A673 (cell line): Measurements from ENCODE around the gene GPA33. TPM values are rescaled to one million over a fixed set of nuclear protein-coding genes. Genes with fewer than 3 reads are reported as not detected.

Experiments
- BruUV-seq: library from RNA; stranded (reverse); fragments of 400-500 nt; replicated peaks from 2 replicates; lab custom pipeline; 2021; lab: Mats Ljungman, UMichigan
- CTCF ChIA-PET: fragments of 300-600 bp; sonication (Branson Sonifier 250); formaldehyde crosslinking; loops from one replicate; lab custom pipeline; 2022; ENCODE audit warnings: antibody characterized with exemption; lab: Charles Lee
- POLR2A ChIA-PET: fragments of 300-600 bp; sonication (Branson Sonifier 250); formaldehyde crosslinking; loops from one replicate; lab custom pipeline; 2022; ENCODE audit warnings: antibody characterized with exemption; ENCODE audit not compliant: low non-redundant PET; lab: Charles Lee
- DNase-seq: peaks from one replicate; pipeline ENCODE4 v3.0.0-alpha.2; 2015; ENCODE audit warnings: low spot score
- H3K27ac ChIP-seq: fragments of 200-600 bp; sonication (generic); 2 replicates; pipeline ENCODE4 v1.5.1; 2016; ENCODE audit warnings: mixed run types, low read depth, mild to moderate bottlenecking, mixed read lengths, antibody characterized with exemption, low read length; ENCODE audit not compliant: poor library complexity, severe bottlenecking
- H3K27me3 ChIP-seq: fragments of 200-600 bp; sonication (generic); replicated peaks from 2 replicates; pipeline ENCODE4 v1.6.1; 2017; ENCODE audit warnings: mixed run types, low read depth, mild to moderate bottlenecking, mixed read lengths, antibody characterized with exemption, low read length; ENCODE audit not compliant: insufficient read depth, poor library complexity
- H3K36me3 ChIP-seq: fragments of 200-600 bp; sonication (generic); 2 replicates; pipeline ENCODE4 v1.6.1; 2016; ENCODE audit warnings: mixed run types, mild to moderate bottlenecking, mixed read lengths, antibody characterized with exemption, low read length; ENCODE audit not compliant: insufficient read depth, poor library complexity, severe bottlenecking
- H3K4me1 ChIP-seq: fragments of 200-600 bp; sonication (generic); 2 replicates; pipeline ENCODE4 v1.6.1; 2017; ENCODE audit warnings: mixed run types, mild to moderate bottlenecking, mixed read lengths, antibody characterized with exemption, low read length; ENCODE audit not compliant: insufficient read depth, poor library complexity, severe bottlenecking
- H3K4me3 ChIP-seq: fragments of 200-600 bp; sonication (generic); 2 replicates; pipeline ENCODE4 v1.5.1; 2016; ENCODE audit warnings: low read depth, mixed run types, mild to moderate bottlenecking, mixed read lengths, low read length; ENCODE audit not compliant: poor library complexity, severe bottlenecking
- H3K9me3 ChIP-seq: fragments of 200-600 bp; sonication (generic); 2 replicates; pipeline ENCODE4 v1.6.1; 2016; ENCODE audit warnings: mixed run types, low read depth, mild to moderate bottlenecking, mixed read lengths, antibody characterized with exemption, low read length; ENCODE audit not compliant: poor library complexity, severe bottlenecking
- CTCF ChIP-seq: fragments of 300-800, 200-600 bp; sonication (generic); conservative IDR thresholded peaks from 2 replicates; pipeline ENCODE4 v1.5.1; 2017; ENCODE audit warnings: low read depth, mild to moderate bottlenecking, antibody characterized with exemption, low read length, moderate library complexity, mixed read lengths
- EZH2 ChIP-seq: fragments of 200-600 bp; sonication (generic); IDR thresholded peaks from 2 replicates; pipeline ENCODE4 v1.6.1; 2017; ENCODE audit warnings: borderline replicate concordance, low read depth, mild to moderate bottlenecking, mixed read lengths, antibody characterized with exemption, low read length; ENCODE audit not compliant: poor library complexity, severe bottlenecking
- intact Hi-C: fragments of 100-400 bp; cut with micrococcal nuclease; formaldehyde crosslinking; loops from one replicate; pipeline ENCODE4 v1.10.0; 2022; ENCODE audit not compliant: unreplicated experiment
- total RNA-seq: library from RNA; stranded (reverse); gene quantifications from 2 replicates; pipeline ENCODE4 v1.2.3, GENCODE V29; 2021

Gene GPA33
- total RNA-seq, 1 experiment from 2014 or later = not detected

GRCh38 chr1:167071286-167071685 lies 18.9 kb downstream of the GPA33 start:
- POLR2A ChIA-PET = no interaction called here
- H3K27ac ChIP-seq = no peak overlapping the region
- intact Hi-C loops = no loop called here
- BruUV-seq = no TSS peak
- CTCF ChIA-PET = no interaction called here
- TF ChIP-seq EZH2 (no peak), CTCF (no peak)
- H3K9me3 ChIP-seq = no peaks in the 10 kb centered on the region
- H3K4me3 ChIP-seq = no peak overlapping the region
- H3K4me1 ChIP-seq = no peaks in the 10 kb centered on the region
- no peak for DNase-seq
- no peaks in the 10 kb centered on the region for H3K27me3 ChIP-seq
- H3K36me3 ChIP-seq = no peaks in the 10 kb centered on the region

- no TSS peak for BruUV-seq
- TF ChIP-seq EZH2 = no peak
- no peak for TF ChIP-seq CTCF
- intact Hi-C loops = loop anchor here (10.0 kb wide), 1 partner anchor 616 kb away; no protein-coding TSS in a partner anchor
- ChIA-PET POLR2A (no interaction called here), CTCF (interaction anchor here (1.0 to 1.1 kb wide), 2 partner anchors 10 to 472 kb away, joined by 3 read pairs; no protein-coding TSS in a partner anchor)
- Histone ChIP-seq H3K9me3 (no peaks in the 10 kb centered on the region), H3K27ac (no peak overlapping the region), H3K4me1 (no peaks in the 10 kb centered on the region), H3K4me3 (no peak overlapping the region), H3K36me3 (no peaks in the 10 kb centered on the region), H3K27me3 (no peaks in the 10 kb centered on the region)
- DNase-seq = no peak
Measured at GRCh38 chr1:167068761-167069160, 21.4 kb downstream of the GPA33 start.

- Histone ChIP-seq H3K9me3 (no peaks in the 10 kb centered on the region), H3K27me3 (no peaks in the 10 kb centered on the region), H3K4me1 (no peaks in the 10 kb centered on the region), H3K4me3 (no peak overlapping the region), H3K36me3 (no peaks in the 10 kb centered on the region), H3K27ac (no peak overlapping the region)
- BruUV-seq = no TSS peak
- intact Hi-C loops = loop anchor here (2.0 to 10.0 kb wide), 2 partner anchors 61 to 617 kb away; no protein-coding TSS in a partner anchor
- POLR2A ChIA-PET = no interaction called here
- DNase-seq = no peak
- TF ChIP-seq EZH2 = no peak
- TF ChIP-seq CTCF = no peak
- CTCF ChIA-PET = no interaction called here
Measured at GRCh38 chr1:167067904-167068303, 22.3 kb downstream of the GPA33 start.
